ENCODE measurements around the gene ACOXL. TPM values are rescaled to one million over a fixed set of nuclear protein-coding genes. Genes with fewer than 3 reads are reported as not detected.

Gene ACOXL
- total and polyA plus RNA-seq, 10 of the 15 experiments (the other 5 are each of a cell fraction or from before 2014, with no cell fraction given), result 0.05 to 1.3 (median 0.71) TPM

DNA sequence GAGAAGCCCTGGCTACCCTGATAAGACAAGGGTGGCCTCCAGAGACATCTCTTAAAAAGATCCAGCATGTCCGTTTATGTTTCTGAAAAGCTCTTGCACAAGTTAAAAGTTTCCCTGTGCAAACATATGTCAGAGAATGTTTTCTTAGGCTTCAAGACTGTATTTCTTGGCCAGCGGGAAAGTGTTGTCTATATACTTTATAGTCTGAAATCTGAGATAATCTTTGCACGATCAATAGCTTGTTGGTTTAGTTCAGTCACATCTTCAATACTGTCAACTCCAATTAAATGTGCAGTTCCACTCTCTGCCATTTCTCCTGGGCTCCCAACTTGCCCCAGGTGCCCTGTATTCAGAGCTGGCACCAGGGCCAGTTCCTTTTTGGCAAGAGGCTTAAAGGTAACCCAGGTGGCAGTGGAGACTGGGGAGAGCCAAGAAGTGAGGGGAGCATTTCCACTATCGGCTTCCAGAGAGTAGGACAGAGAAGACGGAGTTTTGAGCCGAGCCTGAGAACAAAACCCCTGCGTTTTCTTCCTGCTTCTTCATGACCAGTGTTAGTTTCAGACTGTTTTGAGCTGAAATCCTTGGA lies 64.4 kb downstream of the ACOXL start:
- Histone ChIP-seq H3K9me3 (replicated peaks; ENCODE audit: control insufficient read depth, insufficient read depth, low read length) (peaks cover 2% of the 10 kb centered on the region; the same call in 2 of the 3 replicates), H3K27ac (ENCODE audit: control insufficient read depth, insufficient read depth) (no peak overlapping the region), H3K36me3 (ENCODE audit: control insufficient read depth in 2 of 2, insufficient read depth in 2 of 2, low read length in 1 of 2) (no peaks in the 10 kb centered on the region), H3K9ac (ENCODE audit: control insufficient read depth, insufficient read depth, low read length) (no peak overlapping the region), H3K27me3 (replicated peaks in 1 of 2; ENCODE audit: control insufficient read depth in 2 of 2, insufficient read depth in 2 of 2, low read length in 1 of 2) (peaks cover 0 to 2% of the 10 kb centered on the region in 2 experiments; a peak in 1 of 4 replicates), H3K79me2 (ENCODE audit: control insufficient read depth, insufficient read depth, low read length) (no peaks in the 10 kb centered on the region), H3K4me3 (no peak overlapping the region), H2AFZ (ENCODE audit: control insufficient read depth, low read depth, low read length) (no peak overlapping the region), H3K4me1 (ENCODE audit: control insufficient read depth, insufficient read depth, low read length) (no peaks in the 10 kb centered on the region), H4K20me1 (ENCODE audit: control insufficient read depth, insufficient read depth) (no peaks in the 10 kb centered on the region), H3K4me2 (ENCODE audit: control insufficient read depth, insufficient read depth) (no peak overlapping the region)
- no peak for FAIRE-seq
- in situ Hi-C loops (cut with MboI) (no loop called here), intact Hi-C loops (cut with micrococcal nuclease; ENCODE audit: unreplicated experiment) (no loop called here)
- no peak for TF ChIP-seq DPF2 (IDR thresholded peaks at IDR 0.05)
- no peak for TF ChIP-seq BHLHE40 (IDR thresholded peaks at IDR 0.05; ENCODE audit: borderline replicate concordance in 1 of 2, low read depth in 2 of 2, low read length in 1 of 2)
- POLR2A ChIA-PET, result no interaction called here
- 63% methylated on average over 7 of the region's 7 CpGs for WGBS (ENCODE audit: insufficient coverage, insufficient replicate concordance, low lambda C conversion rate, missing lambda C conversion rate)
- RAD21 ChIA-PET (ENCODE audit: unreplicated experiment), result interaction anchor here (1.4 kb wide), 1 partner anchor 16 kb away, joined by 4 read pairs; no protein-coding TSS in a partner anchor
- no peak for DNase-seq (ENCODE audit: low read depth, low spot score)
- BruUV-seq (replicated peaks), result no TSS peak
- ATAC-seq, result no peak
- CTCF ChIA-PET, result interaction anchor here (0.8 kb wide), 1 partner anchor 145 kb away, joined by 3 read pairs; no protein-coding TSS in a partner anchor
- SMC1A ChIA-PET (ENCODE audit: uncharacterized antibody, unreplicated experiment), result interaction anchor here (1.8 kb wide), 1 partner anchor 15 kb away, joined by 6 read pairs; no protein-coding TSS in a partner anchor

DNA sequence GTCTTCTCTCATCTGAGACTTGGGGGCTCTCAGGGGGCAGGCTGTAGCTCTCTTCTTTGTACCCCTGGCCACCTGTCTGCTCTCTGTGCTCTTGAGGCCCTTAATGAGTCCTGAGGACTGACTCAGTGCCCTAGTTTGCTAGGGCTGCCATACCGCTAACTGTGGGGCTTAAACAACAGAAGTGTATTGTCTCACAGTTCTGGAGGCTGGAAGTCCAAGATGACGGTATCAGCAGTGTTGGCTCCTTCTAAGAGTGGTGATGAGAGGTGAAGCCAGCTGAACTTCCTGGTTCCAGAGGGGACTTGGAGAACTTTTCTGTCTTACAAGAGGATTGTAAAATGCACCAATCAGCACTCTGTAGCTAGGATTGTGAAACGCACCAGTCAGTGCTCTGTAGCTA lies 67.0 kb downstream of the ACOXL start:
- Histone ChIP-seq H4K20me1 (ENCODE audit: control insufficient read depth, insufficient read depth) (no peaks in the 10 kb centered on the region), H3K27ac (ENCODE audit: control insufficient read depth, insufficient read depth) (no peak overlapping the region), H3K4me3 (no peak overlapping the region), H2AFZ (ENCODE audit: control insufficient read depth, low read depth, low read length) (no peak overlapping the region), H3K79me2 (ENCODE audit: control insufficient read depth, insufficient read depth, low read length) (no peaks in the 10 kb centered on the region), H3K36me3 (ENCODE audit: control insufficient read depth in 2 of 2, insufficient read depth in 2 of 2, low read length in 1 of 2) (no peaks in the 10 kb centered on the region), H3K4me1 (ENCODE audit: control insufficient read depth, insufficient read depth, low read length) (no peaks in the 10 kb centered on the region), H3K4me2 (ENCODE audit: control insufficient read depth, insufficient read depth) (no peak overlapping the region), H3K27me3 (replicated peaks in 1 of 2; ENCODE audit: control insufficient read depth in 2 of 2, insufficient read depth in 2 of 2, low read length in 1 of 2) (no peaks in the 10 kb centered on the region), H3K9ac (ENCODE audit: control insufficient read depth, insufficient read depth, low read length) (no peak overlapping the region), H3K9me3 (replicated peaks; ENCODE audit: control insufficient read depth, insufficient read depth, low read length) (peaks cover 2% of the 10 kb centered on the region; the same call in 2 of the 3 replicates)
- RAD21 ChIA-PET (ENCODE audit: unreplicated experiment), result no interaction called here
- SMC1A ChIA-PET (ENCODE audit: uncharacterized antibody, unreplicated experiment), result interaction anchor here (1.3 kb wide), 1 partner anchor 22 kb away, joined by 3 read pairs; no protein-coding TSS in a partner anchor
- no peak for FAIRE-seq
- no peak for DNase-seq (ENCODE audit: low read depth, low spot score)
- CTCF ChIA-PET, result interaction anchor here (1.5 kb wide), 1 partner anchor 12 kb away, joined by 4 read pairs; no protein-coding TSS in a partner anchor
- POLR2A ChIA-PET, result no interaction called here
- 81% methylated on average over 3 of the region's 3 CpGs for WGBS (ENCODE audit: insufficient coverage, insufficient replicate concordance, low lambda C conversion rate, missing lambda C conversion rate)
- ATAC-seq, result no peak
- intact Hi-C loops (cut with micrococcal nuclease; ENCODE audit: unreplicated experiment), result no loop called here
- BruUV-seq (replicated peaks), result no TSS peak
- in situ Hi-C loops (cut with MboI), result no loop called here
- no peak for TF ChIP-seq NR2C1 (IDR thresholded peaks at IDR 0.05)
- TF ChIP-seq RBBP5 (conservative IDR thresholded peaks at IDR 0.05), result no peak
- TF ChIP-seq POLR2AphosphoS5 (IDR thresholded peaks at IDR 0.05; ENCODE audit: low read length), result no peak
- TF ChIP-seq SRF (IDR thresholded peaks at IDR 0.05; ENCODE audit: low read depth in 2 of 2, low read length in 2 of 2), result no peak
- TF ChIP-seq, protein P1, sequence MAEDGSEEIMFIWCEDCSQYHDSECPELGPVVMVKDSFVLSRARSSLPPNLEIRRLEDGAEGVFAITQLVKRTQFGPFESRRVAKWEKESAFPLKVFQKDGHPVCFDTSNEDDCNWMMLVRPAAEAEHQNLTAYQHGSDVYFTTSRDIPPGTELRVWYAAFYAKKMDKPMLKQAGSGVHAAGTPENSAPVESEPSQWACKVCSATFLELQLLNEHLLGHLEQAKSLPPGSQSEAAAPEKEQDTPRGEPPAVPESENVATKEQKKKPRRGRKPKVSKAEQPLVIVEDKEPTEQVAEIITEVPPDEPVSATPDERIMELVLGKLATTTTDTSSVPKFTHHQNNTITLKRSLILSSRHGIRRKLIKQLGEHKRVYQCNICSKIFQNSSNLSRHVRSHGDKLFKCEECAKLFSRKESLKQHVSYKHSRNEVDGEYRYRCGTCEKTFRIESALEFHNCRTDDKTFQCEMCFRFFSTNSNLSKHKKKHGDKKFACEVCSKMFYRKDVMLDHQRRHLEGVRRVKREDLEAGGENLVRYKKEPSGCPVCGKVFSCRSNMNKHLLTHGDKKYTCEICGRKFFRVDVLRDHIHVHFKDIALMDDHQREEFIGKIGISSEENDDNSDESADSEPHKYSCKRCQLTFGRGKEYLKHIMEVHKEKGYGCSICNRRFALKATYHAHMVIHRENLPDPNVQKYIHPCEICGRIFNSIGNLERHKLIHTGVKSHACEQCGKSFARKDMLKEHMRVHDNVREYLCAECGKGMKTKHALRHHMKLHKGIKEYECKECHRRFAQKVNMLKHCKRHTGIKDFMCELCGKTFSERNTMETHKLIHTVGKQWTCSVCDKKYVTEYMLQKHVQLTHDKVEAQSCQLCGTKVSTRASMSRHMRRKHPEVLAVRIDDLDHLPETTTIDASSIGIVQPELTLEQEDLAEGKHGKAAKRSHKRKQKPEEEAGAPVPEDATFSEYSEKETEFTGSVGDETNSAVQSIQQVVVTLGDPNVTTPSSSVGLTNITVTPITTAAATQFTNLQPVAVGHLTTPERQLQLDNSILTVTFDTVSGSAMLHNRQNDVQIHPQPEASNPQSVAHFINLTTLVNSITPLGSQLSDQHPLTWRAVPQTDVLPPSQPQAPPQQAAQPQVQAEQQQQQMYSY (CRISPR knock-in tag; IDR thresholded peaks at IDR 0.05), result no peak
- TF ChIP-seq CEBPB (IDR thresholded peaks at IDR 0.05; ENCODE audit: borderline replicate concordance in 1 of 2, low read depth in 2 of 2, low read length in 2 of 2), result no peak

Measured in GM12878 (cell line).